ENCODE data around the gene CBX6. TPM values are rescaled to one million over a fixed set of nuclear protein-coding genes. Genes with fewer than 3 reads are reported as not detected.

The CBX6 gene
- total and polyA plus RNA-seq, 8 donors: 8.9 to 46.0 (median 25.9) TPM

- peaks cover 19 to 28% (median 23%) of the 10 kb centered on the region in 4 donors for H3K4me1 ChIP-seq
- H3K4me3 ChIP-seq: no peak overlapping the region
- 53 to 73% (median 69%) methylated on average over 4 to 8 of the region's 8 CpGs for WGBS, 5 donors
- no peak for TF ChIP-seq POLR2AphosphoS5 (IDR thresholded peaks at IDR 0.05)
- TF ChIP-seq POLR2A (IDR thresholded peaks at IDR 0.05): no peak
- no peak for TF ChIP-seq EP300 (IDR thresholded peaks at IDR 0.05)
- TF ChIP-seq, protein P1, sequence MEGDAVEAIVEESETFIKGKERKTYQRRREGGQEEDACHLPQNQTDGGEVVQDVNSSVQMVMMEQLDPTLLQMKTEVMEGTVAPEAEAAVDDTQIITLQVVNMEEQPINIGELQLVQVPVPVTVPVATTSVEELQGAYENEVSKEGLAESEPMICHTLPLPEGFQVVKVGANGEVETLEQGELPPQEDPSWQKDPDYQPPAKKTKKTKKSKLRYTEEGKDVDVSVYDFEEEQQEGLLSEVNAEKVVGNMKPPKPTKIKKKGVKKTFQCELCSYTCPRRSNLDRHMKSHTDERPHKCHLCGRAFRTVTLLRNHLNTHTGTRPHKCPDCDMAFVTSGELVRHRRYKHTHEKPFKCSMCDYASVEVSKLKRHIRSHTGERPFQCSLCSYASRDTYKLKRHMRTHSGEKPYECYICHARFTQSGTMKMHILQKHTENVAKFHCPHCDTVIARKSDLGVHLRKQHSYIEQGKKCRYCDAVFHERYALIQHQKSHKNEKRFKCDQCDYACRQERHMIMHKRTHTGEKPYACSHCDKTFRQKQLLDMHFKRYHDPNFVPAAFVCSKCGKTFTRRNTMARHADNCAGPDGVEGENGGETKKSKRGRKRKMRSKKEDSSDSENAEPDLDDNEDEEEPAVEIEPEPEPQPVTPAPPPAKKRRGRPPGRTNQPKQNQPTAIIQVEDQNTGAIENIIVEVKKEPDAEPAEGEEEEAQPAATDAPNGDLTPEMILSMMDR (IDR thresholded peaks at IDR 0.05): no peak
- no peaks in the 10 kb centered on the region for H3K27me3 ChIP-seq
- intact Hi-C loops (cut with DNase I; ENCODE audit: low total_unique reads): no loop called here
- no peaks in the 10 kb centered on the region for H3K9me3 ChIP-seq
- H3K36me3 ChIP-seq: no peaks in the 10 kb centered on the region
- H3K27ac ChIP-seq: peak overlapping the region; percentile 22 to 87 (median 77)
- DNase-seq: peak in 1 of 2 donors; percentile 61
Measured at GRCh38 chr22:38881997-38882879, 10.2 kb upstream of the CBX6 start.

GRCh38 chr22:38881464-38881871, 9.5 kb upstream of the CBX6 start:
- Histone ChIP-seq H3K4me3 (no peak overlapping the region), H3K27me3 (no peaks in the 10 kb centered on the region), H3K4me1 (peaks cover 19 to 28% (median 23%) of the 10 kb centered on the region in 4 donors), H3K36me3 (no peaks in the 10 kb centered on the region), H3K27ac (peak overlapping the region; percentile 22 to 87 (median 77)), H3K9me3 (no peaks in the 10 kb centered on the region)
- peak; percentile 59 to 84 for DNase-seq
- intact Hi-C loops (cut with DNase I; ENCODE audit: low total_unique reads): no loop called here
- WGBS, 5 donors: 2 to 26% (median 19%) methylated on average over 9 of the region's 9 CpGs
- peak; percentile 53 to 81 (median 78) for TF ChIP-seq POLR2AphosphoS5 (IDR thresholded peaks at IDR 0.05)
- TF ChIP-seq EP300 (IDR thresholded peaks at IDR 0.05): no peak
- TF ChIP-seq POLR2A (IDR thresholded peaks at IDR 0.05): no peak
- TF ChIP-seq, protein P1 (IDR thresholded peaks at IDR 0.05): peak in 1 of 7 experiments; percentile 15

GRCh38 chr22:38879961-38880360, 7.9 kb upstream of the CBX6 start:
- H3K9me3 ChIP-seq: no peaks in the 10 kb centered on the region
- peaks cover 19 to 28% (median 23%) of the 10 kb centered on the region in 4 donors for H3K4me1 ChIP-seq
- peak overlapping the region in 1 of 5 donors; percentile 63 for H3K27ac ChIP-seq
- no peaks in the 10 kb centered on the region for H3K27me3 ChIP-seq
- no peaks in the 10 kb centered on the region for H3K36me3 ChIP-seq
- 71 to 91% (median 83%) methylated on average over 5 of the region's 5 CpGs for WGBS, 5 donors
- no peak for DNase-seq
- TF ChIP-seq POLR2AphosphoS5 (IDR thresholded peaks at IDR 0.05) (no peak), EP300 (IDR thresholded peaks at IDR 0.05) (no peak)
- TF ChIP-seq, protein P1 (IDR thresholded peaks at IDR 0.05): no peak
- intact Hi-C loops (cut with DNase I; ENCODE audit: low total_unique reads): no loop called here
- H3K4me3 ChIP-seq: no peak overlapping the region

- no peak overlapping the region for H3K27ac ChIP-seq
- H3K4me3 ChIP-seq: no peak overlapping the region
- H3K27me3 ChIP-seq: no peaks in the 10 kb centered on the region
- TF ChIP-seq POLR2A (IDR thresholded peaks at IDR 0.05) (no peak), POLR2AphosphoS5 (IDR thresholded peaks at IDR 0.05) (no peak), EP300 (IDR thresholded peaks at IDR 0.05) (no peak)
- TF ChIP-seq, protein P1 (IDR thresholded peaks at IDR 0.05): no peak
- no peaks in the 10 kb centered on the region for H3K36me3 ChIP-seq
- peaks cover 19 to 28% (median 23%) of the 10 kb centered on the region in 4 donors for H3K4me1 ChIP-seq
- no peak for DNase-seq
- no peaks in the 10 kb centered on the region for H3K9me3 ChIP-seq
- WGBS, 5 donors: 73 to 85% (median 79%) methylated on average over 5 of the region's 5 CpGs
- intact Hi-C loops (cut with DNase I; ENCODE audit: low total_unique reads): no loop called here
Measured at GRCh38 chr22:38879108-38879729, 7.2 kb upstream of the CBX6 start.
